Dedifferentiated amniotic fluid mesenchymal stem cell (primary cell): ENCODE data around the gene SMYD4.
A peak's percentile ranks its signal among the peaks of the same experiment; 100 is the strongest.
"Not testable (repeated sequence)": the region's sequence is repeated elsewhere in the genome, so short reads cannot be mapped to it uniquely, and the experiment has no call there.

ENCODE experiments used
- DNase-seq: peaks from one replicate; pipeline ENCODE4 v3.0.0-alpha.2; 2016; ENCODE audit errors: extremely low spot score

The SMYD4 gene, protein sequence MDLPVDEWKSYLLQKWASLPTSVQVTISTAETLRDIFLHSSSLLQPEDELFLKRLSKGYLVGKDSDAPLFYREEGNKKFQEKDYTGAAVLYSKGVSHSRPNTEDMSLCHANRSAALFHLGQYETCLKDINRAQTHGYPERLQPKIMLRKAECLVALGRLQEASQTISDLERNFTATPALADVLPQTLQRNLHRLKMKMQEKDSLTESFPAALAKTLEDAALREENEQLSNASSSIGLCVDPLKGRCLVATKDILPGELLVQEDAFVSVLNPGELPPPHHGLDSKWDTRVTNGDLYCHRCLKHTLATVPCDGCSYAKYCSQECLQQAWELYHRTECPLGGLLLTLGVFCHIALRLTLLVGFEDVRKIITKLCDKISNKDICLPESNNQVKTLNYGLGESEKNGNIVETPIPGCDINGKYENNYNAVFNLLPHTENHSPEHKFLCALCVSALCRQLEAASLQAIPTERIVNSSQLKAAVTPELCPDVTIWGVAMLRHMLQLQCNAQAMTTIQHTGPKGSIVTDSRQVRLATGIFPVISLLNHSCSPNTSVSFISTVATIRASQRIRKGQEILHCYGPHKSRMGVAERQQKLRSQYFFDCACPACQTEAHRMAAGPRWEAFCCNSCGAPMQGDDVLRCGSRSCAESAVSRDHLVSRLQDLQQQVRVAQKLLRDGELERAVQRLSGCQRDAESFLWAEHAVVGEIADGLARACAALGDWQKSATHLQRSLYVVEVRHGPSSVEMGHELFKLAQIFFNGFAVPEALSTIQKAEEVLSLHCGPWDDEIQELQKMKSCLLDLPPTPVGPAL

GRCh38 chr17:1829592-1830257 is at the start of gene SMYD4, which contains the start of gene RPA1:
Gene SMYD4 (minus strand): TSS chr17:1829902. CDS start chr17:1827994, 1,908 bp downstream.
Gene RPA1 (plus strand): TSS chr17:1830005. CDS start chr17:1830094, 89 bp downstream.
- peak; percentile 79 for DNase-seq

DNA sequence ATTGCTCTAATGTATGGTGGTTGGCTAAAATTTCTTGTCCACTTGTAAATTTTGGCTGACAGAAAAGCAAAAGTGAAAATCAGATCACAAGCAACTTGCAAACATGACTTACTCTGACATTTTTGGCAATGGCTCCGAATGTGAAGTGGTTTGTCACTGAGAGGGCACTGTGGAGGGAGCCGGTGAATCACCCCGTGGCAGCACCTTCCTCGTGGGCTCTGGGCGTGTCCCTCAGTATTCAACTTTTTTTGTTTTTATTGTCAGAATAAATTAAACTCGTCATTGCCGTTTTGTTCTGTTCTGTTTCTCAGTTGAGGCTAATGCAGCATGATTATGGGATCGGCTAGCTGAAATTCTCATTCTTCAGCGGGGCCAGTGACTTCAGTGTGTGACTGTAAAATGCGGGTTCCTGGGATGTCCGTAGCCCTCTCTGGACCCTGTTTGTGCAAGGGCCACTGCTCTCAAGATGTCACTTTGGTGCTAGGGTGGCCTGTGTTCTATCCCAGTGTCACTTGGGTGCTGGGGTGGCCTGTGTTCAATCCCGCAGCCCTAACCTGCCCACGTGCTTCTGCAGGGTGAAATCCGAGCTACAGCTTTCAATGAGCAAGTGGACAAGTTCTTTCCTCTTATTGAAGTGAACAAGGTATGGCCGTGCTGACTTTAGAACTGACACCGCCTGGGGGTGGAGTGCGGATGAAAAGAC is 48.9 kb upstream of the SMYD4 start:
- DNase-seq, result no peak

DNA sequence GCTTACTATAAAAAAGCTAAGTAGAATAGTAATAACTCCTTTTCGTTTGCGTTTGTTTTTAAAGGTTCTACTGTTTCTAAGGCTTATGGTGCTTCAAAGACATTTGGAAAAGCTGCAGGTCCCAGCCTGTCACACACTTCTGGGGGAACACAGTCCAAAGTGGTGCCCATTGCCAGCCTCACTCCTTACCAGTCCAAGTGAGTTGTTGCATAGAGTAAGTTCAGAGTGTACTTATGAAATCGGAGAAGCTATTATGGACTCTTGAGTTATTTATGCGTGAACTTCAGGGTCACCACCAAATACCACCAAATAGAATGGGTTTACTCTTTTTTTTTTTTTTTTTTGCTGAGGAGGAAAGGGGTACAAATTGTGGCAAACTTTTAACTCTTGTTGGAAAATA is 45.9 kb upstream of the SMYD4 start:
- no peak for DNase-seq

DNA sequence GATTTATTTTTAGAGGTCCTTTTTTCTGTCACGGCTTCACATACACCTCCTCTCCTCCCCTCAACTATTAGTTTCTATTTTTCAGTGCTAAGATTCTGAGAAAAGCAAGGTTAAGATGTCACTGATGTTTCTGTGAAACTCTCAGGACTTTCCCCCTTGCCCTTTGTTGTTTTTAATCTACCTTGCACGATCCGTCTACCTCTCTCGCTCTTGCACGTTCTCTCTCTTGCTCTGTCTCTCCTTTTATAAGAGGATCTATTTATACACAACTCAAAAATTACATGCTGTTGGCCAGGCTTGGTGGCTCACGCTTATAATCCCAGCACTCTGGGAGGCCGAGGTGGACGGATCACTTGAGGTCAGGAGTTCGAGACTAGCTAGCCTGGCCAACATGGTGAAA is 43.7 kb upstream of the SMYD4 start:
- no peak for DNase-seq

- DNase-seq, result no peak
Measured at GRCh38 chr17:1872976-1873375, 43.3 kb upstream of the SMYD4 start.

- DNase-seq, result no peak
Measured at GRCh38 chr17:1872254-1872653, 42.6 kb upstream of the SMYD4 start.

DNA sequence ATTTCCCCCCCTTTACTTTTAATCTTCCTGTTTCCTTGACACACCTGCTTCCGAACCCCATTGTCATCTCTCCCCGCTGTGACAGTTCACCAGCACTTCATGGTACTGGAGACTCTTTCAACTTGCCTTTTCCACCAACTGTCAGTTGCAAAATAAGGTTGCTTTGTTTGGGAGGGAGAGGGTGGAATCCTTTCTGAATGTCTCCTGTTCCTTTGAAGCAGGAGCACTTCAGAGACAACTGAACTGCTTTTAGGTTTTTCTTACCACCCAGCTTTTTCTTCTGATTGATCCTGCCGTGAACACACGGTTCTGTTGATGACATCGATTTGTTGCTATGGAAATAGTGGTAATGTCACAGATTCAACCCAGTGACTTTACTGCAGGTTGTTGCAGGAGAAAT is 42.1 kb upstream of the SMYD4 start:
- DNase-seq, result no peak

DNA sequence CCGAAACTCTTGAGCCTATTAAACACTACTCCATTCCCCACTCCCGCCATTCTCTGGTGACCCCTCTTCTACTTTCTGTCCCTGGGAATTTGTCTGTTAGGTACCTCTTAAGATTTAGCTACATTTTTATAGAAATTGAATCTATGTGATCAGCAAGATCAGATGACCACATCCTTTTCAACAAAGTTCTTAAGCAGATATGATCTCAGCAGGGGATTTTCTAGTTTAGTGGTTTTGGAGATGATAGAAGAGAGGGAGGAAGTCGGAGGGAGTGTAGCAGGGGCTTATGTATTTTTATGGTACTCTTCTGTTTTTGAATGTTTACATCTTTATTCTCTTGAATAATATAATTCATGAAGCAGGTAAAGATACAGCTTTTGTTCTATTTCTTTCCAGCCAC is 40.9 kb upstream of the SMYD4 start:
- no peak for DNase-seq

- no peak for DNase-seq
Measured at GRCh38 chr17:1868090-1868489, 38.4 kb upstream of the SMYD4 start.

GRCh38 chr17:1867307-1867706 is 37.6 kb upstream of the SMYD4 start:
- no peak for DNase-seq

DNA sequence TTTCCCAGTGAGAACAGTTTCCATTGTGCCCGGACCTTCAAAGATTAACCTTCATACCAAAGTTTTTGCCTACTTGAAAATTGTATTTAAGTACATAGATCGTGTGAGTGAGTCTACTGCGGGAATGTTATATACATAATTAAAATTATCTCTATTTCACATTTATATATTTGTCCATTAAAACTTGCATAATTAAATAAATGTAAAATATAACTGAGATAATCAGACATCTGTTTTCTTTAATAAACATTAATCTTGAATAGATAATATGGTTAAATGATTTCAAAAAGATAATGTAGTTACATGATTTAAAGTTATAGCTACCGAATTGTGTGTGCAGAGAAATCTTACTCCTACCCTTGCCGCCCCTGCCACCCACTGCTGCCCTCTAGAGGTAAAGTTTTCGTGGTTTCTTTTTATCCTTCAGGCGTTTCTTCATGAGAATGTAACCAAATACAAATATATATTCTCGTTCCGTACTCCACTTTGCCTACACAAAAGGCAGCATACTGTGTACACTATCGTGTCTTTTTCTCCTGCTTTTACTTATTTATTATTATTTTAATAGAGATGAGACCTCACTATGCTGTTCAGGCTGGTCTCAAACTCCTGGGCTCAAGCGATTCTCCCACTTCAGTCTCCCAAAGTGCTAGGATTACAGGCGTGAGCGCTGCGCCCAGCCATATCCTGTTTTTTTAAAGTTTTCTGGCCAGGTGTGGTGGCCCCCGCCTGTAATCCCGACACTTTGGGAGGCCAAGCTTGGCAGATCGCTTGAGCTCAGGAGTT is 35.7 kb upstream of the SMYD4 start:
- DNase-seq, result no peak

DNA sequence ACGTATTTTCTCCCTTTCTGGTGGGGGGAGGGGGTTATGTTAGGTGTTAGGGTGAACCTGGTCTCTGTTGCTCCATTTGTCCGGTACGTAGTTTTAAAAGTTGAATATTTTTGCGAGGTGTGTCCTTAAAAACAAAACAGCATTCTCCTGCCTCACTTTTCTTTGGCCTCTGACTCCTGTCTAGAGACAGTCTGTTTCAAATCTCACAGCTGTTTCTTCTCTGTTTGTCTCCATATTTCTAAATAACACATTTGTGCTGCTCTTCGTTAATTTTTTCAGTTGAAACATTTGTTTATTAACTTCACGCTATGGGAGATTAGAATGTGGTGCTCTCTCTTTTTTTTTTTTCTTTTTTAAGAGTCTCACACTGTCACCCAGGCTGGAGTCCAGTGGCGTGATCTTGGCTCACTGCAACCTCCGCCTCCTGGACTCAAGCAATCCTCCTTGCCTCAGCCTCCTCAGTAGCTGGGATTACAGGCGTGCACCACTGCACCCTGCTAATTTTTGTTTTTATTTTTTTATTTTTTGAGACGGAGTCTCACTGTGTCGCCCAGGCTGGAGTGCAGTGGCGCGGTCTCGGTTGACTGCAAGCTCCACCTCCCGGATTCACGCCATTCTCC is 31.8 kb upstream of the SMYD4 start:
- no peak for DNase-seq

- DNase-seq, result no peak
Measured at GRCh38 chr17:1860978-1861377, 31.3 kb upstream of the SMYD4 start.

DNA sequence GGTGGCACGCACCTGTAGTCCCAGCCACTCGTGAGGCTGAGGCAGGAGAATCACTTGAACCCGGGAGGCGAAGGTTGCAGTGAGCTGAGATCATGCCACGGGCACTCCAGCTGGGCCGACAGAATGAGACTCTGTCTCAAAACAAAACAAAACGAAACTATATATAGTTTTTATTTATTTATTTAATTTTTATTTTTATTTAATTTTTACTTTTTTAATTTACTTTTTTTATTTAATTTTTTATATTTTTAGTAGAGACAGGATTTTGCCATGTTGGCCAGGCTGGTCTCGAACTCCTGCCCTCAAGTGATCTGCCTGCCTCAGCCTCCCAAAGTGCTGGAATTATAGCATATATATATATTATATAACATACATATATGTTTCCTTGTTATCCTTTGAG is 26.8 kb upstream of the SMYD4 start:
- not testable (repeated sequence) for DNase-seq

GRCh38 chr17:1853698-1854097 is 24.0 kb upstream of the SMYD4 start:
- no peak for DNase-seq

DNA sequence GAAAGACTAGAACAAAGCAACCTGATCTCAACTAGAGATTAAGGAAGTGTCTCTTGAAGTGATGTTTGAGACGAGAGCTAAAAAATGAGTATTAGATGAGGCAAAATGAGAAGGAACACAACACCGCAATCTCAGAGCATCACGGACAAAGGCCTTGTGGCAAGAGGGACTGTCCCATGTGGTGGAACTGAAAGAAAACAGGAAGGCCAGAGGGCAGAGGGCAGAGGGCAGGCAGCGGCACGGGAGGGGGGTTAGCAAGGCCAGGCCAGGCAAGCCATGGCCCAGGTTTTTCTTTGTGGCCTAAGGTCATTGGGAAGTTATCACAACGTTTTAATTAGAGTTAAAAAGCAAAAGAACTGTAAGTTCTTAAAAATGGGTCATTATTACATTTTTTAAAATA is 22.6 kb upstream of the SMYD4 start:
- no peak for DNase-seq

DNA sequence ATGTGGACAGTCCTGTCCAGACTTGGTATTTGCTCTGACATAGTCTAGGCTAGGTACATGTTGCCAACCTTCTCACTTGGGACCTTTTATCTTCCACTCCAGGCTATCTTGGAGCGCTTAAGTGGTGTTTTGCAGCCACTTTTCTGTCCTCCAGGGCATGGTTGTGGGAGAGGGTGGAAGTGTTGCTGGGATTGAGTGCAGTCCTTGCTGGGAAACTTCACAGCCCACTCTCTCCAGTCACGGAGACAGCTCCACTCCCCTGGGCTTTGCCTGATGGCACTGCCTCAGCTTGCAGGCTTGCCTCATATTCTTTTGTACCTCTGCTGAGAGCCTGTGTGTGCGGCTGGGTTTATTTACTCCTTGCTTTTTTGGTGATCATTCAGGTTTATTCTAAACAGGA is 17.5 kb upstream of the SMYD4 start:
- DNase-seq, result no peak

DNA sequence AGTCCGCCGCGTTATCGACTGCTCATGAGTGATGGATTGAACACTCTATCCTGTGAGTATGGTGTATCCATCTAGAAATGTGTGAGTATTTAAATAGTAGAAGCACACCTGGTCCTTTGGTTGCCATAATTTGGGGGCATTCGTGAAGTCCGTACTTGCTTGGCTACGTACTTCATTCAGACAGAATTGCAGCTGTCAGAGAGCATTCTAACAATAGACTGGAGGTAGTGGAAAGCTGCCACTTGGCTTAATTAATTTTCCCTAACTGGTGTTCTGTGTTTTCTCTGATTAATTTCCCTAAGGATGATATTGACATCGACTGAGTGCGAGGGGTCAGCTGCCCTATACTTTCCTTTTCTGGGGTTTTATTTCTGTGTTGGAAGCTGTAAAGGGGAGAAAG is 14.2 kb upstream of the SMYD4 start:
- DNase-seq, result no peak

- DNase-seq, result no peak
Measured at GRCh38 chr17:1839516-1839915, 9.8 kb upstream of the SMYD4 start.

GRCh38 chr17:1834380-1835149 is 4.9 kb upstream of the SMYD4 start:
- no peak for DNase-seq
